ENCODE measurements around the gene KAZN. TPM values are rescaled to one million over a fixed set of nuclear protein-coding genes. Genes with fewer than 3 reads are reported as not detected.

The KAZN gene
- total RNA-seq, 1 donor from 2014 or later, result 21.2 TPM

- Histone ChIP-seq H3K27ac (no peak overlapping the region), H3K36me3 (peaks cover 15% of the 10 kb centered on the region), H3K4me3 (no peak overlapping the region), H3K27me3 (ENCODE audit: low read depth) (no peaks in the 10 kb centered on the region), H3K9me3 (no peaks in the 10 kb centered on the region), H3K4me1 (no peaks in the 10 kb centered on the region)
- DNase-seq, result no peak
- ATAC-seq, result no peak
- intact Hi-C loops (cut with DNase I), result no loop called here
- TF ChIP-seq, protein P1, sequence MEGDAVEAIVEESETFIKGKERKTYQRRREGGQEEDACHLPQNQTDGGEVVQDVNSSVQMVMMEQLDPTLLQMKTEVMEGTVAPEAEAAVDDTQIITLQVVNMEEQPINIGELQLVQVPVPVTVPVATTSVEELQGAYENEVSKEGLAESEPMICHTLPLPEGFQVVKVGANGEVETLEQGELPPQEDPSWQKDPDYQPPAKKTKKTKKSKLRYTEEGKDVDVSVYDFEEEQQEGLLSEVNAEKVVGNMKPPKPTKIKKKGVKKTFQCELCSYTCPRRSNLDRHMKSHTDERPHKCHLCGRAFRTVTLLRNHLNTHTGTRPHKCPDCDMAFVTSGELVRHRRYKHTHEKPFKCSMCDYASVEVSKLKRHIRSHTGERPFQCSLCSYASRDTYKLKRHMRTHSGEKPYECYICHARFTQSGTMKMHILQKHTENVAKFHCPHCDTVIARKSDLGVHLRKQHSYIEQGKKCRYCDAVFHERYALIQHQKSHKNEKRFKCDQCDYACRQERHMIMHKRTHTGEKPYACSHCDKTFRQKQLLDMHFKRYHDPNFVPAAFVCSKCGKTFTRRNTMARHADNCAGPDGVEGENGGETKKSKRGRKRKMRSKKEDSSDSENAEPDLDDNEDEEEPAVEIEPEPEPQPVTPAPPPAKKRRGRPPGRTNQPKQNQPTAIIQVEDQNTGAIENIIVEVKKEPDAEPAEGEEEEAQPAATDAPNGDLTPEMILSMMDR (IDR thresholded peaks at IDR 0.05), result no peak
Measured at GRCh38 chr1:15049067-15049466, 450.6 kb downstream of the KAZN start.

- DNase-seq (no peak), ATAC-seq (no peak)
- Histone ChIP-seq H3K36me3 (peaks cover 14% of the 10 kb centered on the region), H3K27ac (no peak overlapping the region), H3K4me3 (no peak overlapping the region), H3K9me3 (no peaks in the 10 kb centered on the region), H3K4me1 (no peaks in the 10 kb centered on the region), H3K27me3 (ENCODE audit: low read depth) (no peaks in the 10 kb centered on the region)
- intact Hi-C loops (cut with DNase I), result no loop called here
- TF ChIP-seq, protein P1 (IDR thresholded peaks at IDR 0.05), result no peak
Measured at GRCh38 chr1:15051882-15052528, 453.5 kb downstream of the KAZN start.

GRCh38 chr1:15053153-15053552 is 454.7 kb downstream of the KAZN start:
- Histone ChIP-seq H3K36me3 (peaks cover 23% of the 10 kb centered on the region), H3K27me3 (ENCODE audit: low read depth) (no peaks in the 10 kb centered on the region), H3K27ac (no peak overlapping the region), H3K9me3 (no peaks in the 10 kb centered on the region), H3K4me1 (no peaks in the 10 kb centered on the region), H3K4me3 (no peak overlapping the region)
- TF ChIP-seq, protein P1 (IDR thresholded peaks at IDR 0.05), result no peak
- ATAC-seq, result no peak
- intact Hi-C loops (cut with DNase I), result no loop called here
- no peak for DNase-seq

DNA sequence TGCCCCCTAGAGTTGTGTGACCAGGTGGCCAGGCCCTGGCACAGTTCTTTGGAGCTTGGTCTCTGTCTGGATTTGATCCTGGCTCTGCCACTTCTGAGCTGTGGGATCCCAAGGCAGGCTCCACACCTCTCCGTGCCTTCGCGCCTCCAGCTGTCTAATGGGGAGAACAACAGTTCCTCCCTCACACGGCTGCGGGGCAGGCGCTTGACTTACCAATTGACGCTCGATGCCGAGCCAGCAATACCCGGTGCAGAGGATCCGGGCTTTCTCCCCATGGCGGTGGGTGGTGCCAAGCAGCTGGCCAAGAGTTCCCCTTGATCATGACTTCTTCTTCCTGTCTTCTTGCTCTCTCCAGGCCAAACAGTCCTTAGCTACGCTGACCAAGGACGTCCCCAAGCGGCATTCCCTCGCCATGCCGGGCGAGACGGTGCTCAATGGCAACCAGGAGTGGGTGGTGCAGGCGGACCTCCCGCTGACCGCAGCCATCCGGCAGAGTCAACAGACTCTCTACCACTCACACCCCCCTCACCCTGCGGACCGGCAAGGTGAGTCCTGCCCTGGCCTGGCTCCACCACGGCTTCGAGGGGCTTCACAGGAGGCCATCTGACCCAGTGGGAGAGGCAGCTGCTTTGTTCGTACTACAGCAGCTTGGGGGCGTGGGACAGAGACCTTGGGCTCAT is 457.4 kb downstream of the KAZN start:
- ATAC-seq (no peak), DNase-seq (no peak)
- intact Hi-C loops (cut with DNase I), result no loop called here
- no peak overlapping the region for H3K4me3 ChIP-seq
- TF ChIP-seq, protein P1 (IDR thresholded peaks at IDR 0.05), result no peak
- H3K4me1 ChIP-seq, result no peaks in the 10 kb centered on the region
- peaks cover 42% of the 10 kb centered on the region for H3K36me3 ChIP-seq
- H3K9me3 ChIP-seq, result no peaks in the 10 kb centered on the region
- H3K27me3 ChIP-seq (ENCODE audit: low read depth), result no peaks in the 10 kb centered on the region
- H3K27ac ChIP-seq, result no peak overlapping the region

GRCh38 chr1:15056515-15057285 is 458.2 kb downstream of the KAZN start:
- ATAC-seq (no peak), DNase-seq (no peak)
- intact Hi-C loops (cut with DNase I), result no loop called here
- no peaks in the 10 kb centered on the region for H3K27me3 ChIP-seq (ENCODE audit: low read depth)
- H3K36me3 ChIP-seq, result peaks cover 49% of the 10 kb centered on the region
- no peaks in the 10 kb centered on the region for H3K4me1 ChIP-seq
- TF ChIP-seq, protein P1 (IDR thresholded peaks at IDR 0.05), result no peak
- no peak overlapping the region for H3K27ac ChIP-seq
- H3K9me3 ChIP-seq, result no peaks in the 10 kb centered on the region
- no peak overlapping the region for H3K4me3 ChIP-seq
